GM20000 (cell line): ENCODE results near the gene C12orf56.

Source experiments
- DNase-seq: peaks from one replicate; pipeline ENCODE4 v3.0.0; 2012; ENCODE audit warnings: low spot score
- TF ChIP-seq, protein P1 (sequence below): IDR thresholded peaks from 2 replicates; pipeline ENCODE4 v1.5.1; 2012; ENCODE audit warnings: mild to moderate bottlenecking, control low read depth; ENCODE audit errors: extremely low read depth, missing control alignments

The C12orf56 gene

DNA sequence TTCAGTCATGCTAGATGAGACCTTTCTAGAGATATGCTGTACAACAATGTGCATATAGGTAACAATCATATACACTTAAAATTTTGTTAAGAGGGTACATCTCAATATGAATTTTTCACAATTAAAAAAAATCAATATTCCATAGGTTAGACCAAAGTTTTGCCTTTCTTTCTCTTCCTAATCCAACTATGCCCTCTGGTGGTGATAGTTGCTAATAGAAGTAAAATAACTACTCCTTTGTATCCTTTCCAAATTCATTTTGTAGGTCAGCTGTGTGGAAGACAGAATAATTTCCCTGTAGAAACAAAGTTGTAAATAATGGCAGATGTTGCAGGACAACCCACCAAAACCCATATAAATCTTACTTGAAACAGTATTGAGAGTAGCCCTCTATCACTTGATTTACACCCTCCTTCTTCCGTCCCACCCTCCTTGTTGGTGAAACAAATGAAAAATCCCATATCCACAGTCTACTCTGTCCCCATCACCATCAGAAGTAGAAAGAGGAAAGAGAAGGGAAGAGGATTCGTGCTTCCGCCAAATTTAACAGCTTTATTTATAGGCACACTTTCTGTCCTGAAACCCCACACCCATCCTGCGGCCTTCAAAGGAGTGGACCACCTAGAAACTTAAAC is 134.3 kb downstream of the C12orf56 start:
- TF ChIP-seq, protein P1, sequence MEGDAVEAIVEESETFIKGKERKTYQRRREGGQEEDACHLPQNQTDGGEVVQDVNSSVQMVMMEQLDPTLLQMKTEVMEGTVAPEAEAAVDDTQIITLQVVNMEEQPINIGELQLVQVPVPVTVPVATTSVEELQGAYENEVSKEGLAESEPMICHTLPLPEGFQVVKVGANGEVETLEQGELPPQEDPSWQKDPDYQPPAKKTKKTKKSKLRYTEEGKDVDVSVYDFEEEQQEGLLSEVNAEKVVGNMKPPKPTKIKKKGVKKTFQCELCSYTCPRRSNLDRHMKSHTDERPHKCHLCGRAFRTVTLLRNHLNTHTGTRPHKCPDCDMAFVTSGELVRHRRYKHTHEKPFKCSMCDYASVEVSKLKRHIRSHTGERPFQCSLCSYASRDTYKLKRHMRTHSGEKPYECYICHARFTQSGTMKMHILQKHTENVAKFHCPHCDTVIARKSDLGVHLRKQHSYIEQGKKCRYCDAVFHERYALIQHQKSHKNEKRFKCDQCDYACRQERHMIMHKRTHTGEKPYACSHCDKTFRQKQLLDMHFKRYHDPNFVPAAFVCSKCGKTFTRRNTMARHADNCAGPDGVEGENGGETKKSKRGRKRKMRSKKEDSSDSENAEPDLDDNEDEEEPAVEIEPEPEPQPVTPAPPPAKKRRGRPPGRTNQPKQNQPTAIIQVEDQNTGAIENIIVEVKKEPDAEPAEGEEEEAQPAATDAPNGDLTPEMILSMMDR = no peak
- peak; percentile 13 for DNase-seq

DNA sequence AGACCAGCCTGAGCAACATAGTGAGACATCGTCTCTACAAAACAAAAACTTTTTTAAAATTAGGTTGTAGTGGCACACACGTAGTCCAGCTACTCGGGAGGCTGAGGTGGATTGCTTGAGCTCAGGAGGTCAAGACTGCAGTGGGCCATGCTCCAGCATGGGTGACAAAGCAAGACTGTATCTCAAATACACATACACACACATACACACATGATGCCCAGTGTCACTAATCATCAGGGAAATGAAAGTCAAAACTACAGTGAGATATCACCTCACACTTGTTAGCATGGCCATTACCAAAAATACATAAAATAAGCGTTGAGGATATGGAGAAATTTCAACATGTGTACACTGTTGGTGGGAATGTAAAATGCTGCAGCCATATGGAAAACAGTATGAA is 135.3 kb downstream of the C12orf56 start:
- no peak for DNase-seq
- TF ChIP-seq, protein P1 = no peak

DNA sequence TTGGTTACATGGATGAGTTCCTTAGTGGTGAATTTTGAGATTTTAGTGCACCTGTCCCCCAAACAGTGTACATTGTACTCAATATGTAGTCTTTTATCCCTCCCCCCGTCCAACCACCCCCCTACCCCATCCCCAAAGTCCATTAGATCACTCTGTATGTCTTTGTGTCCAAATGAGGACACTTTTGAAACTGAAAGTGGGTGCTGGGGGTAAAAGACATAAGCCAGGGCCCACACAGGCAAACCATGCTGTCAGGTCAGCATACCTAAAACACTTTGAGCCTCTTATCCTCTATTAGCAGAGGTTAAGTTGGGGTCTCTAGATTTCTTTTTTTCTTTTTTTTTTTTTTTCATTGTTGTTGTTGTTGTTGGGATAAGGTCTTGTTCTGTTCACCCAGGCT is 137.2 kb downstream of the C12orf56 start:
- TF ChIP-seq, protein P1 = no peak

DNA sequence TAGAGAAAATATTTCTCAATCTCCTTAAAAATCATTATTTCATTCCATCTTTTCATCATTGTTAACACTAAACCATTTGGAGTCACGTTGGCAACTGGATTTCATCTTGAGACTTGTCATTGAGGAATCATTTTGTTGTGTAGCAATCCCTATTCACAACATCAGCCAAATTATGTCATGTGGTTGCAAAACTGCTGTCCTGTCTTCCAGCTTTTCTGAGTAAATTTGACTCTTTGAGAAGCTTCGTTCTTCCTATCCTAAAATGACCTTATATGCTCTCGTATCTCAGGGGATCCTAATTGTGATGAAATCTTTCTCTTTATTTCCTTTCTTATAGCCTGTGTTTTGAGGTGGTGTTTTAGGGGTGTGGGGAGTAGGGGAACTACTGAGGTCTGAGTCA is 137.9 kb downstream of the C12orf56 start:
- no peak for DNase-seq
- TF ChIP-seq, protein P1 = no peak

More for the DNA sequence above, 137.2 kb downstream of the C12orf56 start:
- no peak for DNase-seq

DNA sequence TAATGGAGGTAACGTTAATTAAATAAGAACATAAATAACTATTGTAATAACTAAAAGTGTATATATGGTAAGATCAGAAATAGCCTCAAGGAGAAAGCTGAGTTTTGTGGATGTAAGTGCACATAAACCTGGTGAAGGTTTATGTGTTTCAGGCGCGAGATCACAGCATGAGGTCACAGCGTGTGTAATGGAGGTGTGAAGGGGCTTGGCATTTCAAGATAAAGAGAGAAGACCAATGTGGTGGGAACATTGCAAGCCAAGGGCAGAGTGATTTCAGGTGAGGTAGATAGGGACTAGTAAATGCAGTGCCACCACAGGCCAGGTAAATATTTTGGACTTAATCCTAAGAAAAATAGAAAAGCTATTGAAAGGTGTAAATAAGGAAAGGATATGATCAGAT is 146.7 kb downstream of the C12orf56 start:
- TF ChIP-seq, protein P1 = no peak
- DNase-seq = no peak

DNA sequence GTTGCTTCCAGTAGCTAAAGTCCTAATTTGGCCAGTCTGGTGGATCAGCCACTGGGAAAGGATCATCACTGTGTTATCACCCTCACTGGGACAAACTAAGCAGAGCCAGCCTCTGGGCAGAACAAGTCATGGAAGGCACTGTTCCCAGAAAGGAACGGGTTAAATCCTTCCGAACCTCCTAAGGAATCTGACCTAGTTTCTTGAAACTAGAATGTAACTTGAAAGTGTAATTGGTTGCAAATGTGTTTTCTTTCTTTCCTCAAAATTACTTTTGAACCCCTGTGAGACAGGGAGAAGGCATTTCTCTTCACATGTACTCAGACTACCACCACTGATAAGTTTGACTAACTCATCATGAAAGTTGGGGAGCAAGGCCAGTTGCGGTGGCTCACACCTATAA is 149.8 kb downstream of the C12orf56 start:
- DNase-seq = no peak
- TF ChIP-seq, protein P1 = no peak

DNA sequence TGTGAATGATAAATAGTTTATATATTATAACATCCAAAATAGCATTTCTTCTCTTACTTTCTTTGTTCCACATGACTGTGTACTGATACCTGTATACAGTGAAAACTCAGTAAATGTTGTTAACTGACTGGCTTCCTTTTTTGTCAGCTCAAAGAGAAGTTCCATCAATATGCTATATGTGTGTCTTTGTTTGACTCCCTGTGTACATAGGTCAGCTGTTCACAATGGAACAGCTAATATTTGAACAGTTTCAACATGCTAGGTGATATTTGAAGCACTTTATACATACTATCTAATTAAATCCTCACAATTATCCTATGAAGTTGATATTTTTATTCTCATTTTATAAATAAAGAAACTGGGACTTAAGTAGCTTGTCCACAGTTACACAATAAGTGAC is 153.2 kb downstream of the C12orf56 start:
- no peak for DNase-seq
- TF ChIP-seq, protein P1 = no peak
